GM21423 (cell line): ENCODE data around the gene HPSE2.
"Not testable (repeated sequence)": the region's sequence is repeated elsewhere in the genome, so short reads cannot be mapped to it uniquely, and the experiment has no call there.

ENCODE experiments used
- ATAC-seq: cut with Tn5 transposase; IDR thresholded peaks from one replicate; pipeline ENCODE4 v1.9.1; 2021; ENCODE audit warnings: mild to moderate bottlenecking, moderate library complexity; ENCODE audit not compliant: unreplicated experiment

HPSE2 gene

DNA sequence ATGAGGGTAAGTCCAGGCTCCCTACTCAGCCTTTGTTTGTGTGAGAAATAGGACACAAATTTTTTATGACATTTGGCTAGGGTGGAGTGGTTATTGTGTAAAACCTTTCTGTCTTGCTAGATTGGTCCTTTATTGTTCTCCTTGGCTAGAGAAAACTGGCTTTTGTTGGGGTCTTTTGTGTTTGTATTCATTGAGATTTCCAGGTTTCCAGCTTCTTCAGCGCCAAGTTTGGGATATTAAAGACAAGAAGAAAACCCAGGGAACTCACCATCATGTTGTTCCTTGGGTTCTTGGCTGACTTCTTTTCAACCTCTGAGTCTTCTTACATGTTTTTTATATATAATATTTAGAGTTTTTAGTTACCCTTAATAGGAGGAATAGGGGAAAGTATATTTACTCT lies 310.0 kb downstream of the HPSE2 start:
- no peak for ATAC-seq

DNA sequence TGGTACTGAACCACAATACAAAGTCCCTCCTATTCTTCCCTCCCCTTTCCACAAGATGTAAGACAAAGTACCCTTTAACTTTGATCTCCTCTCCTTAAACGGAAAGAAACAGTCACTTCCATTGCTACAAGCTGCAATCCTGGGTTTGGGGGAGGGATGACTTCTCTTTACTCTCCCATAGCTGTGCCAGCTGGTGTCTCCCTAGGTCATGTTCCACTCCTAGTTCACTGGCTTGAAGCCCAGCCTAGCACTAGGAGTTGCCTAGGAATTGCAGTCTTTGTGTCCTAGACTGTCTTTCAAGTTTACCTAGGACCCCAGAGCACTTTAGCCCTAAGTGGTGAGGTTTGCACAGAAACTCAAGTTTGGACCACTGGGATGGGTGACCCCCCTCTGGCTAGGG lies 311.1 kb downstream of the HPSE2 start:
- no peak for ATAC-seq

DNA sequence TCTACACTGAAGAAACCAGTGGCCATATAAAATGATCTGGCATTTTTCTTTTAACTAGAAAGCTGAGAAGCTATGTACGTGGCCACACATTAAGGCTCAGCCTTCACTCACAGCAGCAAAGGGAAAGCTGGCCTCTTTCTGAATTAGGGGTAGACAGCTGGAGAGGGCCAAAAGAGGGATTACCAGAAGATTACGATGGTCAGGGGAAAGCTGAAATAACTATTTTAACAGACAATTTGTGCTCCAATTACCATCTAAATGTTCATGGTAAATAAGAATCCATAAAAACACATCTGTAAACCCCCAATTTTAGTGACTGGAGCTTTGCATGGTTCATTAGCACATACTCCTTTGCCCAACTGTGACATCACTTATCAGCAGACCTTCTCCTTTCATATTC lies 314.3 kb downstream of the HPSE2 start:
- no peak for ATAC-seq

GRCh38 chr10:98920807-98921206 lies 314.8 kb downstream of the HPSE2 start:
- no peak for ATAC-seq

- no peak for ATAC-seq
These were observed 315.3 kb downstream of the HPSE2 start for GRCh38 chr10:98920360-98920759.

GRCh38 chr10:98919899-98920298 lies 315.8 kb downstream of the HPSE2 start:
- ATAC-seq: no peak

DNA sequence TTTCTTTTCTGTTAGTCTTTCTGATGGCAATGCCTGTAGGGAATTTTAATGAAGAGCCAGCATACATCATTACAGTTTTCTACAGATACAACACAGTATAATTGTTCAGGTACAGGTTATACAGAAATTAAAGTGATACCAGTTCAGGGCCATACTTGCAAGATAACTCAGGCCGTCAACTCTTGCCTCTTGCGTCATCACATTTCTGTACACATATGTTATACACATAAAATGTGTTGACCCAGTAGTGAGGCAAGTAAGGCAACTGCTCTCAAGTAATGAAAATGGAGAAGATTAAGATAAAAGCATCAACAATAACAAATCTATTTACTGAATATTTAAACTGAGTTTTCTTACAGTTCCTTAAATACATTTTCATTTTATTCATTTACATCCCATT lies 317.8 kb downstream of the HPSE2 start:
- no peak for ATAC-seq

DNA sequence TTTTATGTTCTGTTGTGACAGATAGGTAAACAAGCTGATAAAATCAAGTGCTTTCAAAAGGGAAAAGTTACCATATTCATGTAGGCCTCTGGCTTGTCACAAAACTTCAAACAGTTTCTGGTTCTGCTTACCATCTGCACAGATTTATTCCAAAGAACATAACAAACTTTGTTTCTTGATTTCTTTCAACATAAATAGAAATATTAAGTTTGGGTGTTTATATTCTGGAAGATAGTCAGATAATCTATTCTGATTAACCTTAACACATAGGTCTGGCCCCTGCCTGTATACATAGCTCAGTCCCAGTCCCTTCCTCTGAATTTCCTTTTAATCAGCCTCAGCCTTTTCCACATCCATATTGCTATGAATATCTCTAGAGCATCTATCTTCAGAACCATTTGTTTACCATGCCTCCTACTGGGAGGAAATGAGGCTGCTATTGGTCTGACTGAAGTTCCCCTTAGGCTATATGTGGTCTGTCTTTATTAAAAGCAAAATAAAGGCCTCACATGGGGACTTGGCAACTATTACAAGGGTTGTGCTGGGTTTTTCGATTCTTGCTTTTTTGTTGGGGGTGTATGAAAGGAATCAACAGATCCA lies 319.0 kb downstream of the HPSE2 start:
- ATAC-seq: no peak

DNA sequence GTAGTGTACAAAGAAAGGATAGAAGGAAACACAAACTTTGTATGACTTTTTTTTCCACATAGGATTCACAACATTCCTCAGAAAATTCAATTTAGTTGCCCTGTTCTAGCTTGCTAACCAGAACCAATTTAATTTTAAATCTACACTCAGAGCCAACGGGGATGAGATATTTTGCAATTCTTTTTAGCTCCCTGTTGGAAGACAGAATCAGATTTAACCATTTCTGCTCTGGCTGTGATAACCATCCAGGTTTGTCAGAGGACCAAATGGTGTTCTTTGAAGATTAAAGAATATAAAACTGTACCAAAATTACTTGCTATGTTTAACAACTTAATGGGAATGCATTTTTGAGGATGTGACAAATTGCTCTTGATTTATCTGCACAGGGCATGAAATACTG lies 319.7 kb downstream of the HPSE2 start:
- ATAC-seq: no peak

DNA sequence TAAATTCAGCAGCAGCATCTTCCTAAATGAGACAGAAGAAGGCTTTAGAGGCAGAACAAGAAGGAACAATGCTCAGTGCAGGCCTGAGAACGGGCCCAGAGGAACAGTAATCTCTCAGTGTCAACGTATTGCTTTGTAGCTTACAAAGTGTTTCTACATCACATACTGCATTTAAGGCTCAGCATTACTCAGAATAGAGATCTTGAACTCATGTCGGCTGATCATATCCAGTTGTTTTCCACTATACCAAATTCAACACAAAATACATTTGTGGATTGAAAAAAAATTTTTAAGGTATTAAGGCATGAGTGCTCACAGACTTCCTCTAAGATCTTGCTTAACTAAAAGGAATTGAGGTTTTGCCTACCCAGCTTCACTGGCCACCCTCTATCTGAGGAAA lies 325.1 kb downstream of the HPSE2 start:
- no peak for ATAC-seq

DNA sequence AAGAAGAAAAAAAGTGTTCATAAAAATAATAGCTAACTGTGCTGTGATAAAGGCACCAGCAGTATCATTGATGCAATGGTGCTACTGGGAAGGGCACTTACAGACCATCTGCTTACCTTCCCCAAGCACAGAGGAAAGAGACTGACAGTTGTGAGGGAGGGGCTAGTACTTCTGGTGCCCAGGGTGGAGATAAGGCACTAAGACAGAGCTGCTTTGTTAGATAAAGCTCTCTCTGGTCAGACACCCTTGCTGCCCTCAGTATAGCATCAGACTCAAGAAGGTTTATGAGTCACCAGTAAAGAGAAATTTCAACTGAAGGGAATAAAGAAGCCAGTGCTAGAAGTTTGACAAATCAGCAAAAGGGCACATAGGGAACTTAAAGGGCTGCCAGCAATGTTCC lies 325.6 kb downstream of the HPSE2 start:
- no peak for ATAC-seq

DNA sequence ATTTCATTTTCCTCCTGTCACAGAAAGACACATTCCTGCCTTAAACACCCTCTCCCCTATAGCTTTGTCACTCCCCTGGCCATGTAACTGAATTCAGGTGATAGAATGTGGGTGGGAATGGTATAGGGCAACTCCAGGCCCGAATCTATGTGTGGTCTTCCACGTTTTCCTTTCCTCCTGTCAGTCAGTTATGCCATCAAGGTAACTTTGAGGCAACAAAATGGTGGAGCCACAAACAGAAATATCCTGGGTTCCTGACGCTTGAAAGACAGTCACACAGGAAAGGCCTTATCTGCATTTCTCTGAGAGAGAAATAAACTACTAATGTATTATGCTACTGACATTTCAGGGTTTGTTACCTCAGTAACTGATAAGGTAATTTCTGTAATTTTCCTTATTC lies 326.8 kb downstream of the HPSE2 start:
- ATAC-seq: no peak

DNA sequence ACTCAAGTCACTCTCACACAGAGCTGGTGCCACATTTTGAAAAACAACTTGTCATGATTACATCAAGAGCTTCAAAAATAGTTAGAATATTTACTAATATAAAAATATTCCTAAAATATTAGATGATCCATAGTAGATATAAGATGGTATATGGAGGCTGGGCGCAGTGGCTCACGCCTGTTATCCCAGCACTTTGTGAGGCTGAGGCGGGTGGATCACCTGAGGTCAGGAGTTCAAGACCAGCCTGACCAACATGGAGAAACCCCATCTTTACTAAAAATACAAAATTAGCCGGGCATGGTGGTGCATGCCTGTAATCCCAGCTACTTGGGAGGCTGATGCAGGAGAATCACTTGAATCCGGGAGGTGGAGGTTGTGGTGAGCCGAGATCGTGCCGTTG lies 327.4 kb downstream of the HPSE2 start:
- not testable (repeated sequence) for ATAC-seq

GRCh38 chr10:98901441-98902110 lies 334.1 kb downstream of the HPSE2 start:
- ATAC-seq: no peak

GRCh38 chr10:98899018-98899417 lies 336.6 kb downstream of the HPSE2 start:
- ATAC-seq: no peak

GRCh38 chr10:98892523-98892922 lies 343.1 kb downstream of the HPSE2 start:
- no peak for ATAC-seq

GRCh38 chr10:98886686-98887085 lies 349.0 kb downstream of the HPSE2 start:
- ATAC-seq: no peak

DNA sequence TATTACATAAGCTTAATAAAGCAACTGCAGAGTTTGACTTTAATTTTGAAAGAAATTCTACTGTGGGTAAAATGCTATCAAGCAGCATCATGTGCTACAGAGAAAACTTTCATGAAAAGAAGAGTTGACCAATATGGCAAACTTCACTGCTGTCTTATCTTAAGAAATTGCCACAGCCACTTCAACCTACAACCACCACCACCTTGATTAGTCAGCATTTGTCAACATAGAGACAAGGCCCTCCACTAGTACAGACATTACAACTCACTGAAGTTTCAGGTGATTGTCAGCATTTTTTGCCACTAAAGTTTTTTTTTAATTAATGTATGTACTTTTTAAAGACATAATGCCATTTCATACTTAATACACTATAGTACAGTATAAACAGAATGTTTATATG lies 350.3 kb downstream of the HPSE2 start:
- ATAC-seq: no peak

- no peak for ATAC-seq
These were observed 353.9 kb downstream of the HPSE2 start for GRCh38 chr10:98881789-98882188.

- ATAC-seq: no peak
These were observed 354.7 kb downstream of the HPSE2 start for GRCh38 chr10:98880971-98881370.

- no peak for ATAC-seq
These were observed 356.7 kb downstream of the HPSE2 start for GRCh38 chr10:98878921-98879320.

DNA sequence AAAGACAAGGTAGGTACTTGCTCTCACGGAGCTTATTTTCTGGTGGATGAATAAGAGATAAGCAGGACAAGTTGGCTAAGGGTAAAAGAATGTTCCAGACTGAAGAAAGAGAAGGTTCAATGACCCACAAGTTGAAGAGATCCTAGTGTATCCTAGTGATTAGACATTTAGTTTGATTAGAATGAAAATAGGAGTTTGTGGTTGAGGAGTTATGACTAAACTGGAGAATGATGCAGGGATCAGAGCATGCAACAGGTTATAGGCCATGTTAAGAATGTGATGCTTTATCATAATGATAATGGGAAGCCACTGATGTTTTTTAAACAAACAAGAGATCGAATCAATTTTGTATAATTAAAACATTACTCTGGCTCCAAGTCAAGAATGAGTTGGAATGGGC lies 357.2 kb downstream of the HPSE2 start:
- ATAC-seq: no peak

DNA sequence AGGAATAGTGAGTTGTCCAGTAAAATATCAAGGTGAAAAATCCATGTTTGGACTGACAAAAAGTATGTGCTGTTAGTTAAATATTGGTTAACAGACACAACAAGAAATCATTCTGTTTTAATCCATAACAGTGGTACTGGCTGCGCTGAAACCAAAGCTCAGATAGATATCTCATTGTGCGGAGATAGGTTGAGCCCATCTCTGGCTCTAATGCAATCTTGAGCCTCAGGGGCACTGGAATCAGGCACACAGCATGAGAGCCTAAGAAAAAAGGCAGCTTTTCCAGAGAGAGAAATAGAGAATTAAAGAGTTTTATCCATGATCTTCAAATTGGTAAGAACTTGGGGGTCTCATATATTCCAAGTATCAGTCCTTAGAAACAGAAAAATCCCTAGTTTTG lies 373.7 kb downstream of the HPSE2 start:
- ATAC-seq: no peak
